ENCODE data around the gene ARHGAP23.
"Not testable (repeated sequence)": the region's sequence is repeated elsewhere in the genome, so short reads cannot be mapped to it uniquely, and the experiment has no call there.

The ARHGAP23 gene

DNA sequence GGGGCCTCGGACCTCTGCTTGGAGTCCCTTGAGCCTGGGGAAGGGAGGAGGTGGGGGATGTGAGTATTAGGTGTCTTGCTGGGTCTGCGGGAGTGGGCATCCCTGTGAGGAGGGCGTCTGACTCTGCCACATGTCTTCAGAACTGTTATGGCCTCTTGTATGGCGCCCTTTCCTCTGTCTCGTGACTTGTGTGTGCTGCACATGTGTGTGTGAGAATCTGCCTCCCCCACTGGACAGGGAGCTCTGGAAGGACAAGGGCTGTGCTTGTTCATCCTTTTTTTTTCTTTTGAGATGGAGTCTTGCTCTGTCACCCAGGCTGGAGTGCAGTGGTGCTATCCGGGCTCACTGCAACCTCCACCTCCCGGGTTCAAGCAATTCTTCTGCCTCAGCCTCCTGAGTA is 33.4 kb downstream of the ARHGAP23 start:
- DNase-seq = no peak

DNA sequence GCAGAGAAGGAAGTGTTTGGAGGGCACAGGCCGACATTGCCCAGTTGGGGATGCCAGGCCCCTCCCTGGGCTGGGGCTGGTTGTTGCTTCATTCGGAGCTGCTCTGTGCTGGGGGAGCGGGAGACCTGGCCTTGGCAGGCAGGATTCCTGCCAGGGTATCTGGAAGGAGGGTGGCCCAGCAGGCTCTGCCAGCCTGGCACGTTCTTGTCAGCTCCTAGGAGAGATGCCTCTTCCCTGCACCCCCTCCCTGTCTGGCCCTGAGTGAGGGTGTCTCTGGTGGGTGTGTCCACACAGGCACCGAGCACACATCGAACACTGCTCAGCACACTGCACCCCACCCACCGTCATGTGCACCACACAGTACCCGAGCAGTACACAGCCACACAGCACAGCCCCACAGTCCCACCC is 35.2 kb downstream of the ARHGAP23 start:
- no peak for DNase-seq

DNA sequence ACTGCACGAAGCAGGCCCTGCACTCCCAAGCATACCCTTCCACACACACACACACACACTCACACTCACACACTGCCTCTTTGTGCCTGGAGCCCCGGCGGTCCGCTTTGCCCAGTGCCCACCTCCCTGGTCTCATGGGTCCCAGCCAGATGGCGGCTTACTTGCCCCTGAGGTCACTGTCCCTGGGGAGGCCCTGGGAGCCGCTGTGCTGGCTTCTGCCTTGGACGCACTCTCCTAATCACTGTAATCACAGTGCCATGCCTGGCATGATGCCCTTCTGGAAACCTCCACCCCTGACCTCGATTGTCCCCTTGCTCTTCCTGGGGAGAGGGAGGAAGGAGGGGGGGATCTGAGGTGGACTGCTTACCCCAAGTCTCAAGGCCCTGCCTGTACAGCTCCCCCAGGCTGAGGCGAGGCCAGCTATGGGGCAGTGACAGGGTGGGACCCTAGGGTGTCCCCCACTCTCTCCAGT is 36.0 kb downstream of the ARHGAP23 start:
- no peak for DNase-seq

DNA sequence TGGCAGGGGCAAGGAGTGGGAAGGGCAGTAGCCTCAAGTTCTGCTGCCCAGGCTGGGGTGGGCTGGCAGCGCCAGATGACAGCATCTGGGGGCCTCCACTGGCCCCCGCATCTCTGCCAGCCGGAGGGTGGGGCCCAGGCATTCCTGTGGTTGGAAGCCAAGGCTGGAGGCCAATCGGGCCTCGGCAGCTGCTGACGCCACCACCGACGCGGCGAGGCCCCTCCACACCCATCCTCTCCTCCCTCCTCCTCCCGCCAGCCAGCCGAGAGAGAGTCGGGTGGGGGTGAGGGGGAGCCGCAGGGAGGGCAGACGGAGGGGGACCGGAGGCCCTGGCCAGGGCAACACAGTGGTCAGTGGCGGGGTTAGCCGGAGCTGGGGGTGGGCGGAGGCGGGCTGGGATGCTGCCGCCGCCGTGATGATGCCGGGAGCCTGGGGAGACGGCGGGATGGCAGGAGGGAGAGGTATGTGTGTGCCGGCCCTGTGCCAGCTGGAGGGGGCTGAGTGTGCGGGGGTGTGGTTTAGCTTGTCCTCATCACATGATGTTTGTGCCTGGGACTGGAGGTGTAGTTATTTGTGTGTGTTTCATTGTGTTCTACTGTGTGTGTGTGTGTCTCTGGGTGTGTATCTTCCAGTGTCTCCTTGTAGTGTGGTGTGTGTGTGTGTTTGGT is 36.6 kb downstream of the ARHGAP23 start:
- DNase-seq = no peak

DNA sequence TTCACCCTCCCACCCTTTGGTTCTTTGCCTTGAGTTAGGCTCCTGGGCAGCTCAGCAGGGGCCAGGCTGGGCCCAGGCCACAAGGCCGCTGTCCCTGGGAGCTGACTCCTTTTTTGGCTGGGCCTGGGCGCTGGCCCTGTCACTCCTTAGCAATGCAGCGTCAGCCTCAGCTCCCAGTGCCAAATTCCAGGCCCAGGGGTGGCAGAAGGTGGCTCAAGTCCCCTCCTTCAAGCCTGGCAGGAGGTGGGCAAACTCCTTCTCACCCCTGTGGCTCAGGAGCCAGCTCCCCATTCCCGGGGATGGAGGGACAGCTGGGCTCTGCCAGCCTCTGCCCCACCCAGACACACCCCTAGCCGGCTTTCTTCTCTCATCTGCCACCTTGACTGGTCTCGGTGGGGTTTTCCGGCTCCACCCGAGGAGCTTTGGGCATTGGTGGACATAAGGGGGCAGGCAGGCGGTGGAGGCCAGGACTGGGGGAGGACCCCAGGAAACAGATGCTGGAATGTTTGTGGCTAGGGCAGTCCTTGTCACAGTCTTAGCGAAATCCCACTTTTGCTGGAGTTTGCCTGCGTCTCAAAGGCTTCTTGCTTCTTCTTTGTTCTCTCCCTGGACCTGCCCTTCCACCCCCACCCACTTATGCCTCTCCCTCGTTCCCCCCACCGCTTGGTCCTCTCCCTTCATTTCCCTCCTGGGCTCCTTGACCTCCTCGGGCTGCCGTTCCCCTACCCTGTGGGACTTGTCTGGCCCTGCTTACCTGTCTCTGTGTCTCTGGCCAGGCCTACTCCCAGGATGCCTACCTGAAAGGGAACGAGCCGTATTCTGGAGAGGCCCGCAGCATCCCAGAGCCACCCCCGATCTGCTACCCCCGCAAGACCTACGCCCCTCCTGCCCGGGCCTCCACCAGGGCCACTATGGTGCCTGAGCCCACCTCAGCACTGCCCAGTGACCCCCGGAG is 37.4 kb downstream of the ARHGAP23 start:
- no peak for DNase-seq

DNA sequence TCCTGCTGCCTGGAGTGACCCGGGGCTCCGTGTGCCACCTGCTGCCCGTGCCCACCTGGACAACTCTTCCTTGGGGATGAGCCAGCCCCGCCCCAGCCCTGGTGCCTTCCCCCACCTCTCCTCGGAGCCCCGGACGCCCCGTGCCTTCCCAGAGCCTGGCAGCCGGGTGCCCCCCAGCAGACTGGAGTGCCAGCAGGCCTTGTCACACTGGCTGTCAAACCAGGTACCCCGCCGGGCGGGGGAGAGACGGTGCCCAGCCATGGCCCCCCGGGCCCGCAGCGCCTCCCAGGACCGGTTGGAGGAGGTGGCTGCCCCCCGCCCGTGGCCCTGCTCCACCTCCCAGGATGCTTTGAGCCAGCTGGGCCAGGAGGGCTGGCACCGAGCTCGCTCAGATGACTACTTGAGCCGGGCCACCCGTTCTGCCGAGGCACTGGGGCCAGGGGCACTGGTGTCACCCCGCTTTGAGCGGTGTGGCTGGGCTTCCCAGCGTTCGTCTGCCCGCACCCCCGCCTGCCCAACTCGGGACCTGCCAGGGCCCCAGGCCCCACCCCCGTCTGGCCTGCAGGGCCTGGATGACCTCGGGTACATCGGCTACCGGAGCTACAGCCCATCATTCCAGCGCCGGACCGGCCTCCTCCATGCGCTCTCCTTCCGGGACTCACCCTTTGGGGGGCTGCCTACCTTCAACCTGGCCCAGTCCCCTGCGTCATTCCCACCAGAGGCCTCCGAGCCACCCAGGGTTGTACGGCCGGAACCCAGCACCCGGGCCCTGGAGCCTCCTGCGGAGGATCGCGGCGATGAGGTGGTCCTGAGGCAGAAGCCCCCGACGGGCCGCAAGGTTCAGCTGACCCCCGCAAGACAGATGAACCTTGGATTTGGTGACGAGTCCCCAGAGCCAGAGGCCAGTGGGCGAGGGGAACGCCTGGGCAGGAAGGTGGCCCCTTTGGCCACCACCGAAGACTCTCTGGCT is 38.4 kb downstream of the ARHGAP23 start:
- DNase-seq = no peak

DNA sequence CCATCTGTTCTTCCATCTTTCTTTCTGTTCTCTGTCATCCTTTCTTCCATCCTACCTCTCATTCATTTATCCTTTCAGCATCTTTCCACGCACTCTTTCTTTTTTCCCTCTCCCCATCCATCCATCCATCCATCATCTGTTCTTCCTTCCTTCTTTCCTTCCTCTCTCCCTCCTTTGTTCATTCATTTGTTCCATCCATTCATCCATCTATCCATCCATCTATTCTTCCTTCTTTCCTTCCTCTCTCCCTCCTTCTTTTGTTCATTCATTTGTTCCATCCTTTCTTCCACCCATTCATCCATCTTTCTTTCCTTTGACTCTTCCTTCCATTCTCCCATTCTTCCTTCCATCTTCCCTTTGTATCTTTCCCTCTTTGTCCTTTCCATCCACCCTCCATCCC is 39.2 kb downstream of the ARHGAP23 start:
- no peak for DNase-seq

DNA sequence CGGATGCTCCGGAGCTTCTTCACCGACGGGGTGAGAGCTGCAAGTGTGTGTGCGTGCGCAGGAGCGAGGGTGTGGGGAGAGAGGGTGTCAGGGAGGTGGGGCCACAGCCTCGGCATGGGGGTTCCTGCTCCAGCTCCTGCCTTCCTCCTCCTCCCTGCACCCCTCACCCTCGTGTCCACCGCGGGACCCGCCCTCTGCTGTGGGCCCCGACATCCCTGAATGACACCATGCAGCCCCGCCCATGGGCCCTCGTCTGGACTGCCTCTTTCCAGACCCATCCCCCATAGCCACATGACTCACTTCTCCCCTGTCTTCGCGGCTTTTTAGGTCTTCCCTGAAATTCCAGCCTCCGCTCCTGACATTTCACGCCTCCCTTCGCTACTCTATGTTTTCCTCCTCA is 41.6 kb downstream of the ARHGAP23 start:
- no peak for DNase-seq

DNA sequence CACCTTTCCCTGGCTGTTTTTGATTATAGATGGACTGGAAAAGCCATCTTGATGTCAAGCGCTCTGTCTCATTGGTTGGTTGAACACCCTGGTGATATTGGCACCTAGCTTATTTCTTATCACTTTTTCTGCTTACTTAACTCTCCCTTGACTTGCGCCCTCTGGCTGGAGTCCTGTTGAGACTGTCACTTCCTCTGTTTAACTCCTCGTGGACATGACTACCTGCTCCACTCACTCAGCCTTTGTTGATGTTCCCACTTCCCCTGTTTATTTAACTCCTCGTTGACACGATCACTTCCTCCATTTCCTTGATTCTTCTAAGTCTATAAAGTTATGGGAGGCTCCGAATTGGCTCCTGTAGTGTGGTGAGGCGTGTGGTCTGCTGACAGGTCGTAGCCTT is 43.0 kb downstream of the ARHGAP23 start:
- DNase-seq = not testable (repeated sequence)

DNA sequence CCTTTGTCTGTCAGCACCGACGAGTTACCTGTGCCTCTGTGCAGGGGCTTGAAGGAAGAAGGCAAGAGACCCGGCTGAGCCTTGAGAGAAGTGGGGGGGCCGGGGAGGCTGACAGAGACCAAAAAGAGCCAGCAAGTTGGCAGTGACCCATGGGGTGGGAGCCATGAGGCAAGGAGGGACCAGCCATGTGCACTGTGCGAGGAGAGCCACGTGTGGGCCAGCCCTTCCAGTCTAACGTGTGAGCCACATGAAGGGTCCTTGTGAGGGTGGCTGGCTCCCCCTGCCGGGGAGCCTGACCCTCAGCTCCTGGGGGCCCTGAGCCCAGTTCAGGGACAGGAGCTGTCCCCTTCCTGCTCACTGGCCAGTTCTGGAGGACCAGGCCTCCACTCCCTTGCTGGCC is 46.4 kb downstream of the ARHGAP23 start:
- not testable (repeated sequence) for DNase-seq

DNA sequence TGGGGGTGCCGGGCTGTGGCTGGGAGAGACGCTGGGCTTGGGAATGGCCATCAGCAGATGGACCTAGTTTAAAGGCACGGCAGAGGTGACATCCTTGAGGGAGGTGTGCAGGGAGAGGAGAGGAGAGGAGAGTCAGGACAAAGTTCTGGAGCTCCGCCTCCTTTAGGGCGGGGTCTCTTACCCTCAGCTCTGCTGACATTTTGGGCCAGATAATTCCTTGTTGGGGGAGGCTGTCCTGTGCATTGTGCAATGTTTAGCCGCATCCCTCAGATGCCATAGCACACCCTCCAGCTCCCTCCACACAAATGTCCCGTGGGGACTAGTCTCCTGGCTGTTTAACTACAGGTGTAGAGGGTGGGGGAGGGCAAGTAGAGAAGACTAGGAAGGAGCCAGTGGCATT is 48.3 kb downstream of the ARHGAP23 start:
- no peak for DNase-seq

DNA sequence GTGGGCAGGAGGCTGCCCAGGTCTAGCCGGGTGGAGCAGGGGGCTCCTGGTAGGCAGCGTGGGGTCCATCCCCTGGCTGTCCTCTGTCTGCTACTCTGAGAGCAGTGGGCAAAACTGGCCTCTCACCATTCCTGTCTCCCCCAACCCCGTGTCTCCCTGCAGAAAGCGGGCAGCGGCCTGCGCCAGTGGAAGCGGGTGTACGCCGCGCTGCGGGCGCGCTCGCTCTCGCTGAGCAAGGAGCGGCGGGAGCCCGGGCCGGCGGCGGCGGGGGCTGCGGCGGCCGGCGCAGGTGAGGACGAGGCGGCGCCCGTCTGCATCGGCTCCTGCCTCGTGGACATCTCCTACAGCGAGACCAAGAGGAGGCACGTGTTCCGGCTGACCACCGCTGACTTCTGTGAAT is 49.2 kb downstream of the ARHGAP23 start:
- DNase-seq = not testable (repeated sequence)

DNA sequence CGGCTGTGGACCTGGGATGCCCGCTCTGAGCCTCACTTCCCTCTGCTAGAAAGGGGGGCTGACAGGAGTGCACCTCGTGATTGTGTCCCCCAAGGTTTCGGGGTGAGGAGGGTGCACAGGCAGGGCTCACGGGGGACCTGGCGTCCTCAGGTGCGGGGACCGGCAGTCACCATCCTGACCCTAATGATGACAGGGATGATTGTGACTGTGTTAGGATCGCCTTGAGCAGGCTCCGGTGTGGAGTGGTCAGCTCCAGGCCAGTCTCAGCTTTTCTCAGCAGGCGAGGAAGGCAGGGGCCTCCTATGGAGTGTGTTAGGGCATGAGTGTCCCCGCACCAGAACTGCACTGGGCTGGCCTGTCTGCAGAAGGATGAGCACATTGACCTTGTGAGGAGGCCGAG is 49.7 kb downstream of the ARHGAP23 start:
- not testable (repeated sequence) for DNase-seq

DNA sequence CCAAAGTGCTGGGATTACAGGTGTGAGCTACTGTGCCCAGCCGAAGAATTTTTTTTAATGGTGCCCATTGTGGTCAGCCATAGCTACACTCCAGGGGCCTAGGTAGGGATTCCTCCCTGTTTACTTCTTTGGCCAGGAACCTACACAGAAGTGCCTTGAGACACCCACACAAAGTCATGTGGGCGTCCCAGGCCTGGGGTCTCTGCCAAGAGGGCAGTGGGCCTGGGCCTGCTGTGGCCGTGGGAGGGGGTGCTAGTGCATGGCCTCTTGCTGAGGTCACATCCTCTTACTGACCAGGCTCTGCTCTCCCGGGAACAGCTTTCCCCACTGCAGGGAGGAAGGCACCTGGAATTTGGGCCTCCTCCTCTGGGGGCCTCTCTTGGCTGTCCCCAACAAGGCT is 50.4 kb downstream of the ARHGAP23 start:
- not testable (repeated sequence) for DNase-seq

DNA sequence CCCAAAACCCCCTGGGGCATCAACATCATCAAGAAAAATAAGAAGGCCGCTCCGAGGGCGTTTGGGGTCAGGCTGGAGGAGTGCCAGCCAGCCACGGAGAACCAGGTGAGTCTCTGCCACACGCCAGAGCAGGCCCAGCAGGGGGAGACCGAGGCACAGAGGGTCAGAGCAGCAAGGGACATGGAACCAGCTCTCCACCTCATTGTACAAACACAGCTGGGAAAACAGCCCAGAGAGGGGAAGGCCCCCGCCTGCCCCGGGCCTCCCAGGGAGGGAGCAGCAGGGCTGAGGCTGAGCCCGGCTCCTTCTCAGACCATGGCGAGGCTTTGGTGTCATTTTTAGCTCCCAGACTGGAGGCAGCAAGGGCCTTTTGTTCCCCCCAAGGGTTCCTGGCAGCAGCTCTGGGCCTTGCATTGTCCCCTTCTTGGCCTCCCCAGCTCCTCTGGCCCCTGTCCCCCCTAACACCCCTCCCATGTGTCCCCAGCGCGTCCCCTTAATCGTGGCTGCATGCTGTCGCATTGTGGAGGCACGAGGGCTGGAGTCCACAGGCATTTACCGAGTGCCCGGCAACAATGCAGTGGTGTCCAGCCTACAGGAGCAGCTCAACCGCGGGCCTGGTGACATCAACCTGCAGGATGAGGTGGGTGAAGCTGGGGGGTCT is 53.9 kb downstream of the ARHGAP23 start:
- DNase-seq = not testable (repeated sequence)

DNA sequence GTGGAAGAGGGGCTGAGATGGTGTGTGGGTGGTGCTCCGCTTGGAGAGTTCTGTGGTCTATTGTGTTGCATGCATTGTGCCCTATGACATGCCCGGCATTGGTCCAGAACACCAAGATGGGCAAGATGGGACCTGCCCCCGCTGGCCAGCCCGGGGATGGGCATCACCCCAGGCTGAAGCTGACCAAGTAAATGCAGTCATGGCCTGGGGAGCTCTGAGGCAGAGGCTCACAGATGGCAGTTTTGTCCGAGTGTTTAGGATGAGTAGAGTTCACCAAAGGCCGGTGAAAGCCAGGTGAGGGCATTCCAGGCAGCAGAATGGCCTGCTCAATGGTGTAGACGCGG is 54.4 kb downstream of the ARHGAP23 start:
- DNase-seq = not testable (repeated sequence)

DNA sequence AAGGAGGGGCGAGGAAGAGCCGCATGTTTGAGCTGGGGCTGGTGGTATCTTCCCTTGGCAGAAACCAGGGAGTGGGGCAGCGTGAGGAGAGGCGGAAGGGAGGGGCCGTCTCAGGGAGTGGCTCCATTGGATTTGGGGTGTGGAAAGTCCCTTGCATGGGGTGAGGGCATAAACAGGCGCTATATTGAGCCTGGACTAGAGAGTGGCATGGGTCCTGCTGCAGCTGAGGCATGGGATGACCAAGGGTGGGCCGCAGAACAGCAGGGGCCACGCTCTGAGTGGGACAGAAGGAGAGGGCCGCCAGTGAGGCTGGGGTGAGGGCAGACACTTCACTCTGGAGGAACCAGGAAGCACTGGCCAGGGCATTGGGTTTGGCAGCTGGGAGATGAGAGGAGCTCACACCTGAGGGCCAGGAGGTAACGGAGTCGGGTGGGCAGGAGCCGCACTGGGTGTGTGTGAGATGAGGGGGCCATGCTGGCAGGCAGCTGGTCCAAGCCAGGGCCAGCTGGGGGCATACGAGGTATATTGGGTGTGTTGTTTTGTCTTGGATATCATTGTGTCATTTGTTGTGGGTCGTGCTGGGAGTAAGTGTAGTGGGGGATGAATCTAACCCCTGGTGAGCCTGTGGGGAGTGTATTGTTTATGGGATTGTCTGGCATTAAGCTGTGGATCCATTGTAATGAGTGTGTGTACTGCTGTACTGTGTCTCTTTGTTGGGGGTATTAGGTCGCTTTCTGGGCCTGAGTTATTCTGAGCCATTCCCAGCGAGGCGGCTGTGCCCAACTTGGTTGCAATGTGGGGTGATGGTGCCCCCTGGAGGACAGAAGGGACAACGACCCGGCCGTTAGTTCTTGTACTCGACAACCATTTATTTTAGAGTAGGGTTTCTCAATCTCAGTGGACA is 56.2 kb downstream of the ARHGAP23 start:
- peak; percentile 62 for DNase-seq

DNA sequence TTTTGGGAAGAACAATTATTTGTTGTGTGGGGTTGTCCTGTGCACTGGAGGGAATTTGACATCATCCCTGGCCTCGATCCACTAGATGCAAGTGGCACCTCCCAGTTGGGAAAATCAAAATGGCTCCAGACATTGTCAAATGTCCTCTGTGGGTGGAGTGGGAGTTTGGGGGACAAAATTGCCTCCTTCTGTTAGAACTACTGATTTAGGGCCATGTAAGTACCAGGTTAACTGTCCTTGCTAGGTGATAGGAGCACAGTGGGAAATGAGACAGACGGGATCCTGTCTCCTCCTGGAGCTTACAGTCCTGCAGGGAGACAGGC is 56.8 kb downstream of the ARHGAP23 start:
- DNase-seq = no peak

DNA sequence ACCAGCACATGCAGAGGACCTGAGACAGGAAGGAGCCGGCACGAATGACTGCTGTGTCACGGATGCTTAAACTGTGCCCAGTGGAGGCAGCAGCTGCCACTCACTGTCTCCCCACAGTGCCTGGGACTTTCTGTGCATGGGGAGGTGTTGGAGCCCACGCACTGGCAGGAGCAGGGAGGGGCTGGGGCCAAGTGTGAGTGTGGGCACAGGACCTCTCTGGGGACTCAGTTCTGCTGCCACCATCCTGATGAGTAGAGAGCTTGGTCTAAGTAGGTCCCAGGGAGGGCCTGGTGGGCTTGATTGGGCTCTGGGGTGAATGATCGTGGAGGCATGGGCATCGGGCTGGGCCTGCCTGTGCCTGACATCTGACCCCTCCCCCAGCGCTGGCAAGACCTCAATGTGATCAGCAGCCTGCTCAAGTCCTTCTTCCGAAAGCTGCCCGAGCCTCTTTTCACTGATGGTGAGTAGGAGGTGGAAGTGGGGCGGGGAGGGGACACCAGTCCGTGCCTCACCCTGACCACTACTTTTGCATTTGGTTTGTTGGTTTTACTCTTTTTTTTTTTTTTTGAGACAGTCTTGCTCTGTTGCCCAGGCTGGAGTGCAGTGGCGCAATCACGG is 57.5 kb downstream of the ARHGAP23 start:
- DNase-seq = peak; percentile 29

DNA sequence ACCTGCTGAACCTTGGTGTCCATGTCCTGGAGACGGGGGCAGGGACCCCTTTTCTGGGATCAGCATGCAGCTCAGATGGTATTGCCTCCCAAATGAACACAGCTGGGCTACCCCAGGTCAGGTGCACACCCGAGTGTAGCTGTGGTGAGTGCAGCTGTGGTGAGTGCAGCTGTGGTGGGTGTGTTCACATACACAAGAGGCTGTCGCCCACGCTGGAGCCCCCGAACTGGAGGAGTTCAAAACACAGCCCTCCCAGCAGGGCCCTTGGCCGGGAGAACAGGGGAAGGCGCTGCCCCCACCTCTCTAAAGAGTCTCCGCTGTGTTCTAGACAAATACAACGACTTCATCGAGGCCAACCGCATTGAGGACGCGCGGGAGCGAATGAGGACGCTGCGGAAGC is 61.5 kb downstream of the ARHGAP23 start:
- DNase-seq = not testable (repeated sequence)
